HG03097 (cell line): ENCODE data around the gene MUSTN1.

Experiments
- ATAC-seq: cut with Tn5 transposase; IDR thresholded peaks from one replicate; pipeline ENCODE4 v1.9.1; 2021; ENCODE audit not compliant: unreplicated experiment, low FRiP score

Gene MUSTN1

DNA sequence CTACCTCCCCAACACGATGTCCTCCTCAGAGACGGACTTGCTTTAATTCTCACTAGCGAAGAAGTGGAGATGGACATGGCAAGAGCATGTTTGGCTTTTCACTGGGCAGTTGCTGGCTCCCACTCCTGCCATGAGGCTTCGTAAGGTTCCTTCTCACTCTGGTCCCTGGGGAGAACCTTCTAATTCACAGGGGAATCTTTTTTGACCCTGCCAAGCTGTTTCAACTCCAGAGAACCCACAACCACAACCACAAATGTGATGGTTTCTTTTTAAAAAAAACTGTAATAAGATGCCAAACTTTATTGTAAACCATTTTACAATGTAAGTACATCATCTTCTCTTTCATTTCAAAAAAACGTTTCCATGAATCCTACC, 1.6 kb upstream of the MUSTN1 start:
- no peak for ATAC-seq

DNA sequence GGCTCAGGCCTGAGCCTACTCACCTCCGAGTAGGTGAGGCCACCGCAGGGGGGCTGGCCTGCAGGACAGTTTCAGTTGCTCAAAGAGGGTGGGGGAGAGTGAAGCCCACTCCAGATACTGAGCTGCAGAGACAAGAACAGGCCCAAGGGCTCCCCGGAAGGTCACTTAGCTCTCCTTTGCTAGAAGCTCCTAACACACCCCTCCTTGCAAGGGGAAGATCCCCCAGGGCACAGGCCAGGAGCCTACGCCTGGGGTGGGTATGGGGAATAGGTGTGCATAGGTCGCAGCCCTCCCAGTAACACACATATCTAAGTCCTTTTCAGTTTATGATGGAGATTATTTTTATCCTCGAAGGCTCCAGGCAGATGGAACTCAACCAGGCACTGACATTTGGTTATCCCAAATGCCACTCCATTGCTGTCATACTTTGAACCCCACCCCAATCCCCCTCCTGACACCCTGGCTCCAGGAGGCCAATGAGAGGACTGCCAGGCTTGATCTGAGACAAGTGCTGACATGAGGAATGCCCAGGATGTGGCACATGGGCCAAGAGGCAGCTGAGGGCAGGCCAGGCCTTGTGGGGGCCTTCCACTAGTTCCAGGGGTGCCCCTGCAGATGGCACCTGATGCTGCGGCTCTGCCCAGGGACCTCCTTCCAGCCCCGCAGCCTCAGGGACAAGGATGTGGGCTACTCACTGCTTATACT, 1.1 kb upstream of the MUSTN1 start:
- no peak for ATAC-seq

DNA sequence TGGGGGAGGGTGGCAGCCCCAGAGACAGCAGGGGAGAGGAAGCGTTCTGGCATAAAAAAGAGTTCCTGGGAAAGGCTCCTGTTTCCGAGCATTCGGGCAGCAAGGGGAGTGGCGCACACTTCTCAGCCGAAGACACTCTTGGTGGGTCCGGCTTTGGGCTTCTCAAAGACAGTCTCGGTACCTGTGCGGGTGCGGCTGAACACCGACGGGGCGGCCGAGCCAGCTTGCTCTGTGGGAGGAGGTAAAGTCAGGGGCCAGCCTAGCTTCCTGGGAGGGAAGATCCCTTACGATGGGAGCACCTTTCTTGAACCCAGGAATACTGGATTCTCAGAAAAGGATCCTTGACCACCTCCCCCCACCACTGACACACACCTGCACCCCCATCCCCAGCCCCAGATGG, 1.6 kb downstream of the MUSTN1 start:
- ATAC-seq, result no peak

DNA sequence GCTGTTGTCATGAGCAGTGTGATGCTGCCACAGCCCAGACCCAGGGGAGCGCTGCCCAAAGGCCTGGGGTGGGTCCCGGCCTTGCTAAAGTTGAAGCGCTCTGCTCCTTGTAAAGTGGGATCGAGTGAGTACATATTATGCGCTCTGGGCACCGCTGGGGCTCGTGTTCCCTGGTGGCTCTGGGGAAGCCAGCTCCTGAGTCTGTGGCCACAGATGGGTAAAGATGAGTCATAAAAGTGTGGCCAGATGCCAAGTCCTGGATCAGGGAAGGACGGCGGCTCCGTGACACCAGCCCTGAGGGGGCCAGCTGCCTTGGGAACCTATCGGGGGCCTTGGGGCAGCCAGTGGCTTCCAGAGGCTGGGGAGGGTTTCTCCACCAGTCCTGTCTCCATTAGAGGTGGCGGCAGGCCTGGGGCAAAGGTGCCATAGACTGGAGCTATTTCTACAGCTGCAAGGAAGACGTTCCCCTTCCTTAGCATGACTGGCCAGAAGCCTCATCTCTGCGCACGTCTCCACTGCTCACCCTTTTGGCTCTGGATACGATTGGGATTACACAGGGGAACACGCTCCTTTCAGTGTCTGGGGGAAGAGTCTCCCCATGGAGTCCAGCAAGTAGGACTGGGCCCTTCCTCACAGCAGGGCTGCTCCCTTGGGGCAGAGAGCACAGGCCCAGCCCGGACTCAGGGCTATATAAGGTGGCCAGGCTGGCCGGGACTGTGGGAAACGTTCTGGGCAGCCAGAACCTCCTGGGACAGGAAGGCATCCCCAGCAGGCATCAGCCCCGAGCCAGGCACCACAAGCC, 3.1 kb downstream of the MUSTN1 start:
- no peak for ATAC-seq

DNA sequence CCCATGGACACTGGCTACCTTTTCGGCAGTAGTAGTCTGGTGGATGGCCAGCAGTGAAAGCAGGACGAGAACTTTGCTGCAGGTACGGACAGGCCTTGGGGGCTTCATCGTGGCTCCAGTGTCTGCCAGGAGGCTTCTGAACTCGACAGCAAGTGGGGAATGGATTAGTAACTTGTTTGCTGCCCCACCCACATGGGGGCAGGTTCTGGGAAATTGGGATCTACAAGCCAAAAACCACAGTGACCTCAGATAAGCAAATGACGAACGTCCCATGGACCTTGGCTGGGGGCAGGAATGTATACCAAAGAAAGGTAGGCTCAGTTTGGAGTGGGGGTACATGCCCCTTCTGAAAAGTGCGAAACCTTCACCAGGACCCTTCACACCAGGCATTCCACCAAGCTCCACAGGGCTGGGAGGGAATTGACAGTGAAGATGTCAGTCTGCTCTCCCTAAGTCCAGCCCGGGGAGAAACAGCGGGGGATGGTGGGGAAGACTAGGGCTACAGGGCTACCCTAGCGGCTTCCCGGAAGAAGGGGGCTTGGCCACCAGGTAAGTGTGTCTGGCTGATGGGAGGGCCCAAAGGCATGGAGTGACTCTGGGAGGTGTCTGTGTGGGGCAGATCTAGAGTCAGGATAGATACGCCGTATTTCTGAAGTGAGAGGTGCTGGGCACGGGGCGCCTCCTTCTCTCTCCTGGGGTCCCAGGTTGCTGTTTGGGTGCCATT, 4.1 kb downstream of the MUSTN1 start, which contains the start of gene ITIH4:
Gene ITIH4 (minus strand): TSS at position 138 of the 724 bp plus-strand sequence. CDS start 30 bp downstream, at position 108.
- ATAC-seq, result no peak

DNA sequence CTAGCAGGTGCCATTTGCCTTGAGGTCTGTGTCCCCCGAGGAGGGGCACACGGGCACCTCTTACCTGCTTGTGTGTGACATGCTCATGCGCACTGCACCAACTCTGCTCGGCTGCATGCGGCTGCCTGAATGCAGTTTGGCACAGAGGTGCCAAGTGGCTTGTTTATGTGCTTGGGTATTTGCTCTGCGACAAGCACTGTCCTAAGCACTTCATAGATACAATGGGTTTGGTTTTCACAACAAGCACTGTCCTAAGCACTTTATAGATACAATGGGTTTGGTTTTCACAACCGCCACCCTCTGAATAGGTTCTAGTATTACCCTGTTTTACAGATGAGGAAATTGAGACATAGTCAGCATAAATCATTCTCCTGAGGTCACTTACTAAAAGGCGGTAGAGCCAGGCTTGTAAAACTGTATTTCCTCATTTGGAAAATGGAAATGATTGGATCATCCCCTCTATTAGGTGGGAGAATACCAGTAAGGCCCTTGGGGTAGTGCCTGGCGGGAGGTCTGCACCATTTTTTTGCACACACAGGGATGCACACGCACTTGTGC, 4.8 kb downstream of the MUSTN1 start:
- ATAC-seq, result no peak

DNA sequence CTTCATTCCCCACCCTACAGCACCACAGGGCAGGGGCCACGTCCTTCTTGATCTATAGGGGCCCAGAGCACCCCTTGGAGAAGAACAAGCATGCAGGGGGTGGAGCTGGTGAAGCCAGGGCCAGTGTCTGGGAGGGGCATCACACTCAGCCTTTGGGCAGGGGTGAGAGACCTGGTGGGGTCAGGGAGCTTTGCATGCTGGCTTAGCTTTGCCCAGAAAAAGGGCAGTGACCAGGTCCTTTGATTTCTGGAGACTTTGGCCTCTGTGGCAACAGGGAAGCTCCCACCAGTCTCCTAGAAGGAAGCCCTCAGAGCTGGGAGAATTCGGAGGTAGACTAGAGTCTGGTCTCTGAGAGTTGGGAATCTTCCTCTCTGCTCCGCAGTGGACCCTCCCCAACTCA, 5.3 kb downstream of the MUSTN1 start:
- ATAC-seq, result no peak

DNA sequence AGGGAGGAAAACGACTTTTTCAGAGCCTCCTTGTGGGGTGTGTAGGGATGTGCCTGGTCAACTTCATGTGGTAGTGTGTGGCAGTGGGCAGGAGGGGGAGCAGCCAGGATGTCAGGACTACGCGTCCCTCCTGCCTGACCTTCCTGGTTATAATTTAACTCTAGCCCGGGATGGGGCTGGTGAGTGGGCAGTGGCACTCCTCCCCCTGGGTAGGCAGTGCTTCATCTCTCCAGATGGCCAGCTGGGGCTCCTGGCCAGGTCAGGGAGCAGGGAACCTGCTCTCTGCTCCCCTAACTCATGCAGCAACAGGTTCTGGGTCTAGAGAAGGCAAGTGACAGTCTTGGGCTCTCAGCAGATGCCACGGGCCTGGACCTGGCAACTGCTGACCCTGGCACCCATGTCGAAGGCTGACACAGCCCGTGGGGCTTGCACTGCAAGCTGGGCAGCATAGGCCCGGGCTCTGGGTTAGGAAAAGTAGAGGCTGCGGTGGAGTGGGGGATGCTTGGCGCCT, 6.9 kb downstream of the MUSTN1 start:
- no peak for ATAC-seq

DNA sequence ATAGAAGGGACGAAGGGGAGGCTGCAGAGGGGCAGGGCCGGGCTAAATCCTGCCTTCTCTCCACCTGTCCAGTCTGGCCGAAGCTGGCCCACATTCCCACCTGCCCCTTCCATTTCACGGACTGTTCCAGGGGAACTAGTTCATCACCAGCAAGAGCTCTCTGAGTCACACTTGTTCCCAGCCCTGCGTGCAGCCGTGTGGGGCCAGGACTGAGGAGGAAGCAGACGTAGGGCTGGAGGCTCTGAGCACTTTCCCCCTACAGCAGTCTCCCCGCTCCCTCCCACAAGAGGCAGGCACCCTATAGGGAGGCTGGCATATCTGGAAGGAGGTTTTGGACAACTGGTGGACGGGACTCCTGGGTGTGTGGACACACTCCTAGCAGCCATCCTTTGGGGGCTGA, 7.4 kb downstream of the MUSTN1 start:
- no peak for ATAC-seq

DNA sequence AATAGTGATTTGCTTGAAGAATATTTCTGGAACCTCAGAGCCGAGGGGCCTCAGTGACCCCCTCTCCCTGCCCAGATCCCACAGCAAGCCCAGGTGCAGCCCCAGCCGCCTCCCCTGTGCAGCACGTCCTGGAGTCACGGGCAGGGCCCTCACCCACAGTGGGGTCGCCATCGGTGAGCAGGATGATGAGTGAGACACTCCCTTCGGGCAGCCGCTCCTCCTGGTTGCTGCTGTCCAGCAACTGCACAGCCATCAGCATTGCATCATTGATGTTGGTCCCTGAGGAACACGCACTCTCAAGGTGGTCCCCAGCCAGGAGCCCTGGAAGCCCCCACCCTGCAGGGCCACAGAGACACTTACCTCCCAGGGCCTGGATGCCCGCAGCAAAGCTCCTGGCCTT, 10.8 kb downstream of the MUSTN1 start:
- ATAC-seq, result no peak

DNA sequence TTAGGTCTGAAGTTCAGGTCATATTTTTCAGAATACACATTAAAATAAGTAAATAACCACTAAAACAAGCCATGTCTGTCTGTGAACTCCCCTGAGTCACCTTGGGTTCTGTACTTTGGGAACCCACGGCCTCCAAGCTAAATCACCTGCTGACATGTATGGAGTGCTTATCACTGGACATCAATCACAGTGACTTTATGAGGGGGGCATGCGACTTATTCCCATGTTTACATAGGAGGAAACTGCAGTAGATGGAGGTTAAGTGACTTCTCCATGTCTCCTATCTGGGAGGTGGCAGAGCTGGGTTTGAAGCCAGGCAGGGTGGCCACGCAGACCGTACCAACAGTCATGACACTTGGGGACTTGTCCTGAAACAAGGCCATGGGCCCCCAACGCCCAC, 12.5 kb downstream of the MUSTN1 start:
- no peak for ATAC-seq

DNA sequence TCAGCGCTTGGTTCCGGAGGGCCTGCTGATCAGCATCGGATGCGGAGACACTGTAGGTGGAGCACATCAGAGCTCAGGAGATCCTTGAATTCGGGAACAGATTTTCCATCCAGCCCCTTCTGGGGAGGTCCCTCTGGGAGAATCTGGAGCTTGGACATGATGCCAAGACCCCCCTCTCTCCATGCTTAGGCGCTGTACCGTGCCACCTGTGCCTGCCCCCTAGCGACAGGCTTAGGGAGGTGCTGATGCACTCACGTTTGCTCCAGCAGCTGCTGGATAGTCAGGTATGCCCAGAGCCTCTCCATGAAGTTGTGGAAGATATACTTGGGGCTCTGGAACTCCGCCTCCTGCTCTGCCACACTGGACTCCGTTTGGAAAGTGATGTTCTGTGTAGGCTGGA, 14.1 kb downstream of the MUSTN1 start:
- ATAC-seq, result no peak

DNA sequence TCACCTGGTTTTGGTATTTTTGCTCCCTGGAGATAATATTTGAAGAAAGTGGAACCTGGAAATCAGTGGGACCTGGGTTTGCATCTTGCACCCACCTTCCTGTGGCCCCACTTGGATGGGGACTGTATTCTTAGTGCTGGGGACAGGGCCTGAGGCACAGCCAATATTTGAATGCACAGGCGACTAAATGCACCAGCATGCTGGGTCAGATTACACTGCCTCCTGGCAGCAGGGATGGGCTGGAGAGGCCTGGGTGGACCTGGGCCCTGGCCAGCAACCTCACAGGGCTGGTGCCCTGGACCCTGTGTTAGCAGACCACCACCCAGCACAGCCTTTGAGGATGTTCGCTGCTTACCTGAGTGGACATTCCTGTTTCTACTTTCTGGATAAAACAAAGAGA, 14.9 kb downstream of the MUSTN1 start:
- ATAC-seq, result no peak

DNA sequence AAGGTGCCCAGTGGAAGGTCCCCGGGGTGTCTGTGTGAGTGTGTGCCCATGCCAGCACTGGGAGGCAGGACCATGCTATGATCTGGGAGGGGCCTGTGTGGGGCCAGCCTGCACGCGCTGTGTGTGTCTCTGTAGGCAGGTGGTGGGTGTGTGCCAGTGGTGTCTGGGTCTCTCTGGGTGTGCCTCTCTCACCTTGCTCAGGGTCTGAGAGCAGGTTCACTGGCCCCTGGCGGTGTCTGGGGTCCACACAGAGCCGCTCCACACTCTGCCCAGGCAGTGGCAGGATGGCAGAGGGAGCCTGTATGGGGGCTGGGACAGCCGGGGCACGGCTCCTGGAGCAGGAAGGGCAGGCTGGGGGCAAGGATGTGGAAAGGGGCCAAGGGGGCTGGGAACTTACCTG, 17.0 kb downstream of the MUSTN1 start:
- no peak for ATAC-seq

DNA sequence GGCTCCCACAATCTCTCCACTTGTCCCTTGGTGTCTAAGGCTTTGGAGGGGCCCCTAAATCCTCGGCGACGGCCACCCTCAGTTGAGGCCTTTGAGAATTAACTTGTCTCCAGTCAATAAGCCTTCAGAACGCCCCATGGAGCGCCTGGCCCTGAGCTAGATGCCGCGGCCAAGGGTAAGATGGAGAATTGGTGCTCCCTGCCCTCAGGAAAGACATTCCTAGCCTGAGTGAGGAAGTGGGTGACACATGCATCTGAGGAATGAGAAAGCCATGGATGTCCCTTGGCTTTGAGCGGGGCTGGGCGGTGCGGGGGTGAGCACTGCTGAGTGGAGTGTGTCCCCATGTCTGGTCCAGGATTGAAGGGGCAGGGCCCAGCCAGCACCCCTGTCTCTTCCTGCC, 17.6 kb downstream of the MUSTN1 start:
- ATAC-seq, result no peak

DNA sequence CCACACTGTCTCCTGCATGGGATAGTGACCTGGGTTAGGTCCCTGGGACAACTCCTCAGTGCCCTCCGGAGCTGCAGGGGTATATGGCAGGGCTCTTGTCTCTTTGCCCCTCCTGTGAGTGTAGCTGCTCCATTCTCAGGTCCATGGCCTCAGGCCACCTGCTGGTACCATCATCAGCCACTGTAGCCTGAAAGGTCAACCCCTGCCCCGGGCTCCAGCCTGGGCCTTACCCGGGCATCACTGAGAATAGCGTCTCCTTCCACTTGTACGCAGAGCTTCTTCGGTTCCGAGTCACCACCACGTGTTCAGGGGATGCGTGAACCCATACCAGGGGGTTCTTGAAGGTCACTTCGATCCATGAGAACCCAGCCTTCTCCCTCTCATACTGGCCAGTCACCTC, 18.2 kb downstream of the MUSTN1 start:
- ATAC-seq, result no peak

DNA sequence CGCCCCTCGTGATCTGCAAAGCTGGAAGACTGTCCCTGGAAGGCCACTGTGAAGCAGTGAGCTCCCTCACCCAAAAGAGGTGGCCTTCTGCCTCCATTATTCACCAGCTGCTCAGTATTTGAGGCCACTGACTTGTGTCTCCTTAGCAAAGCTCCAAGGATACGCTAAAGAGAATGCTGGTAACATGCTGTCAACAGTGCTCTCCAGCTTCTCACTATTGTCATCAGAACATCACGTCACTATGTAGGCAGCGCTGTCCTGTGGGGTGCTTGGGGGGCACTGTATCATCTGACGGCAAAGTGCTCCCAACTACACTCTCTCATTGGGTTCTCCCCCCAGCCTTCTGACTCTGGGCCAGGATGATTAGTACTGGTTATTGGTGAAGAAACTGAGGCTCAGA, 18.6 kb downstream of the MUSTN1 start:
- no peak for ATAC-seq

DNA sequence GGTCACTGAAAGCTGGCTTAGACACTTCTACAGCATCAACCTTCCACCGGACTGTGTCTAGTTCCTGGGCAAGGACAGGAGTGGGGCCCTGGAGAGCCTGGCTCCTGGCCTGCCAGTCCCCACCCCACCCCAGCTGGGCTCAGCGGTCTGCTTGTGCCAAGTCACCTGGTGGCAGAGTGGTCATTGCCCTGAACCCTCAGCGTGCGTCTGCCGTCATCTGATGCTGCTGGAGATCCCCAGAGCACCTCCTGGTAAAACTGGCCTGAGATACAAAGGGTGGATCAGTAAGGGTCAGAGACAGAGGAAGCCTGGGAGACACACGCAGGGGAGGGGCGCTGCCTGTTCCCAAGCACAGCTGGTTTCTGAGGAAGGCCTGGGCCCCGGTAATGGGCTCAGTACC, 21.0 kb downstream of the MUSTN1 start:
- no peak for ATAC-seq

DNA sequence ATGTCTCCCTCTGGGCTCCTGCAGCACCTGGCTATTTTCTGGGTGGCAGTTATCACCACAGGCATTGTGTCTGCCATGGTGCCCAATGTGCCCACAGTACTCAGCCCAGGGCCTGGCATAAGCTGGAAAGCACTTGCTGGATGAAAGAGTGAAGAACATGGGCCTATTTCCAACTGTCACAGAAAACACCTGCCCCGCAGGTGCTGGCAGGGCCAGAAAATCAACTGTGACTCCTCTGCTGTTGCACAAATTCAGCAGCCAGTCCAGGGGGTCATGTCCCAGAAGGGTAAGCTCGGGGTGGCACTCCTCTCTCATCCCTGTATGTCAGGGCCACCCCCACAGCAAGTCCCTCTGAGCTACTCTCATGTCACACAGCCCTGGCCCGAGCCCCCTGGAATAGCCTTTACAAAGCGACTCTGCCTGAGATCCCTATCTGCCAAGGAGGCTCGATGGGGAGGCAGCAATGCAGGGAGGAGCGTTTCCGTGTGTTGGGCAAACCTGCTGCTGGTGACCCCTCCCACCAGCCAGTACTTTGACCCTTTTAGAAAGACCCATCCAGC, 23.3 kb downstream of the MUSTN1 start:
- no peak for ATAC-seq

DNA sequence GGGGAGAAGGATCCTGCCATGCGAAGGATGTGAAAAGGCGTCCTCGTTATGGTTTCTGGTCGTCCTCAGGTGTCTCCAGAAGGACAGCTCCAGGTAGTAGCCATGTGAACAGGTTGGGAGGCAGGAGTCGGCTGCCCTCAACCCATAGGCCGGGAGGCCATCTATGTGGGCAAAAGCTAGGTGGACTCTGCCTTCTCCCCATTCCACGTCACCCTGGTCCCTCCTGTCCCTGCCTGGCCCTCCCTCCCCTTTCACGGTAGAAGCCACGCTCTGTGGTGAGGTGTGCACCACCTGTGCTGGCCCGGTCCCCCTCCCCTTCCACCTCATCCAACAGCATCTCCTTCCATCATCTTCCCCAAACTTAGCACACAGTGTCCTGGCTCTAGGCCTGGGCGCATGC, 23.9 kb downstream of the MUSTN1 start:
- ATAC-seq, result no peak
